ENCODE data around the gene CAMKK2. TPM values are rescaled to one million over a fixed set of nuclear protein-coding genes. Genes with fewer than 3 reads are reported as not detected.

Gene CAMKK2
- polyA plus RNA-seq, 1 donor from 2014 or later, result 29.2 TPM

GRCh38 chr12:121198949-121199348 lies 97.6 kb downstream of the CAMKK2 start:
- H3K79me2 ChIP-seq (replicated peaks; ENCODE audit: insufficient read depth, low read length), result no peaks in the 10 kb centered on the region
- no peak overlapping the region for H3K4me2 ChIP-seq (ENCODE audit: low read length)
- no peaks in the 10 kb centered on the region for H3K9me3 ChIP-seq (ENCODE audit: low read length)
- H3K27me3 ChIP-seq (ENCODE audit: insufficient read depth, low read depth, low read length), result no peaks in the 10 kb centered on the region
- no peak overlapping the region for H3K9ac ChIP-seq (ENCODE audit: low read length)
- no peaks in the 10 kb centered on the region for H3K9me2 ChIP-seq (ENCODE audit: insufficient read depth, low read length)
- H3K27ac ChIP-seq (ENCODE audit: low read length), result no peak overlapping the region
- no peaks in the 10 kb centered on the region for H4K20me1 ChIP-seq (ENCODE audit: insufficient read depth)
- no peak overlapping the region for H2AFZ ChIP-seq (ENCODE audit: low read depth, low read length)
- TF ChIP-seq RAD21 (conservative IDR thresholded peaks at IDR 0.05), result no peak
- TF ChIP-seq EZH2 (IDR thresholded peaks at IDR 0.05; ENCODE audit: borderline replicate concordance, insufficient read depth, low read length, poor library complexity, severe bottlenecking), result no peak
- TF ChIP-seq REST (IDR thresholded peaks at IDR 0.05; ENCODE audit: borderline replicate concordance), result no peak
- no peak for TF ChIP-seq TAF1 (IDR thresholded peaks at IDR 0.05; ENCODE audit: low read depth)
- TF ChIP-seq EP300 (conservative IDR thresholded peaks at IDR 0.05; ENCODE audit: poor library complexity, severe bottlenecking), result no peak
- TF ChIP-seq POLR2AphosphoS5 (IDR thresholded peaks at IDR 0.05), result no peak
- TF ChIP-seq MXI1 (conservative IDR thresholded peaks at IDR 0.05; ENCODE audit: poor library complexity, severe bottlenecking), result no peak
- no peak for TF ChIP-seq CTCF (IDR thresholded peaks at IDR 0.05; ENCODE audit: poor library complexity, severe bottlenecking)
- no peak for TF ChIP-seq SMC3 (conservative IDR thresholded peaks at IDR 0.05; ENCODE audit: poor library complexity)
- H3F3A ChIP-seq (ENCODE audit: insufficient read depth, low read length, poor library complexity, severe bottlenecking), result no peaks in the 10 kb centered on the region
- no peak overlapping the region for H3K4me3 ChIP-seq (ENCODE audit: low read length)
- H3K36me3 ChIP-seq (ENCODE audit: insufficient read depth, low read length), result no peaks in the 10 kb centered on the region

- TF ChIP-seq EP300 (conservative IDR thresholded peaks at IDR 0.05; ENCODE audit: poor library complexity, severe bottlenecking) (no peak), SMC3 (conservative IDR thresholded peaks at IDR 0.05; ENCODE audit: poor library complexity) (no peak), MXI1 (conservative IDR thresholded peaks at IDR 0.05; ENCODE audit: poor library complexity, severe bottlenecking) (no peak), CTCF (IDR thresholded peaks at IDR 0.05; ENCODE audit: poor library complexity, severe bottlenecking) (no peak), REST (IDR thresholded peaks at IDR 0.05; ENCODE audit: borderline replicate concordance) (no peak), EZH2 (IDR thresholded peaks at IDR 0.05; ENCODE audit: borderline replicate concordance, insufficient read depth, low read length, poor library complexity, severe bottlenecking) (no peak), RAD21 (conservative IDR thresholded peaks at IDR 0.05) (no peak), POLR2AphosphoS5 (IDR thresholded peaks at IDR 0.05) (no peak), TAF1 (IDR thresholded peaks at IDR 0.05; ENCODE audit: low read depth) (no peak)
- Histone ChIP-seq H3K4me3 (ENCODE audit: low read length) (no peak overlapping the region), H3K9me2 (ENCODE audit: insufficient read depth, low read length) (no peaks in the 10 kb centered on the region), H3K9me3 (ENCODE audit: low read length) (no peaks in the 10 kb centered on the region), H3K27me3 (ENCODE audit: insufficient read depth, low read depth, low read length) (no peaks in the 10 kb centered on the region), H3K9ac (ENCODE audit: low read length) (no peak overlapping the region), H4K20me1 (ENCODE audit: insufficient read depth) (no peaks in the 10 kb centered on the region), H3K4me2 (ENCODE audit: low read length) (no peak overlapping the region), H3K79me2 (replicated peaks; ENCODE audit: insufficient read depth, low read length) (no peaks in the 10 kb centered on the region), H3F3A (ENCODE audit: insufficient read depth, low read length, poor library complexity, severe bottlenecking) (no peaks in the 10 kb centered on the region), H3K27ac (ENCODE audit: low read length) (no peak overlapping the region), H2AFZ (ENCODE audit: low read depth, low read length) (no peak overlapping the region), H3K36me3 (ENCODE audit: insufficient read depth, low read length) (no peaks in the 10 kb centered on the region)
These were observed 99.6 kb downstream of the CAMKK2 start for GRCh38 chr12:121196902-121197301.
